GM21381 (cell line): ENCODE results near the gene MYO1B.
A peak's percentile ranks its signal among the peaks of the same experiment; 100 is the strongest.

Experiments used
- ATAC-seq: cut with Tn5 transposase; IDR thresholded peaks from one replicate; pipeline ENCODE4 v1.9.1; 2021; ENCODE audit warnings: mild to moderate bottlenecking, moderate library complexity; ENCODE audit not compliant: unreplicated experiment

MYO1B gene

DNA sequence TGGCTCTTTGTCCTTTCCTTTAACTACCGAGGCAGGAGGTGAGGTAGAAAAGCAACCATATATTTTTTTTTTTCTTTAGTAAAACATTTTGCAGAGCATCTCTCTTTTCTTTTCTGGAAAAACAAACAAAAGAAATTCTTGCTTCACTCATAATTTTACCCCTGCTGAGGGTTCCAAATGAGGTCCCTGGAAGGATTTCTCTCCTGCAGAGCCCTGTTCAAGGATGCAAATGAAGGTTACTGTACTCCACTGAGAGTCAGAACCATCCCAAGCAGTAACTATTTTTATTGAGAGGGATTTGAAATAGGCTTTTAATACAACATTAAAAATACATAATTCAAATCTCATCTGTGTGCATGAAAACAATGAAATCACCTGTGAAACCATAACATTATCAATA, 19.5 kb upstream of the MYO1B start:
- no peak for ATAC-seq

DNA sequence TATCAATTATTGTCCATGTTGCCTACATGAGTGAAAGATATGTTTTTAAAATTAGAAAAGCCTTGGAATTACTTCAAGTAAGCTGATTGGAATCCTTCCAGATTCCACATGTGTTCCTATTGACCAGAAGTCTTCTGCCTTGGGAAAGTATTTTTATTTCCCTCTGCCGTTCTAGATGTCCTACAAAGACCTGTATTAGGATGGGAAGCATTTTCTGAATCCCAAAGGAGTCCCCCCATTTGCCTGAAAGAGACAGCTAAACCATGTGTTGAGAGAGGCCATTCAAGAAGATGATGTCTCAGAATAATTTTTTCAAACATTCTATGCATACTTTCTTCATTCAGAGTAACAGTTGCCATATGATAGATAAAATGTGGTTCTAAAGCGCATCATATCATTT, 19.0 kb upstream of the MYO1B start:
- ATAC-seq = no peak

DNA sequence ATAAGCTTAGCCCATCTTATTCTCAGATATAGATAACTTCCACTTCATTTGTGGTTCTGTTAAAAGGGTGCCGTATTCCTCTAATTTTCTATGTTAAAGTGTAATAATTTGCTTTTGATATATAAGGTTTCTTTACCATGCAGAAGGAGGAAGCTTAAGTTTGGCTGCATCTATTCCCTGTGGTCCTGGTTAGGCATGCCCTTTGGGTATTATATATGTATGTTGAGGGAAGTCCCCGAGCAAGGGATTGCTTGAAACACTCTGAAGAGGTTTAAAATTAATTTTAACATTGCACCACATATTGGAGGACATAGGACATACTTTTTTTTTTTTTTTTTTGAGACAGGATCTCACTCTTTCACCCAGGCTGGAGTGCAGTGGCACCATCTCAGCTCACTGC, 16.9 kb upstream of the MYO1B start:
- no peak for ATAC-seq

DNA sequence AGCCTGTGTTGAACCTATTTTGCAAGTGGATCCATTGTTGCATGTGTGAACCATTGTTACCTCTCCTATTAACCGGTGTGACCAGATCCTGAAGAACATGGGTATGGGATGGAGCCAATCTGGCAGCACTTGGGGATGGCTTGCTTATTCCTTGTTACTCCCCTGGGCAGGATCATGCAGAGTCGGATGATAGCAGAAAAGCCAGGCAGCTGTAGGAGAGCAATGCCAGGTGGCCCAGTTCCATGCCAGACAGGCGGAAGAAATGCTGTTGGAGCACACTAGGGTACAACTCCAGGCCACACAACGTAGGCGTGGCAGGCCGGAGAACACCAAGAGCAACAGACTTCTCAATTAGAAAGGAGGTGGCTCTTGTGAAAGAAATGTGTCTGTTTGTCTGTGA, 16.3 kb upstream of the MYO1B start:
- ATAC-seq = no peak

DNA sequence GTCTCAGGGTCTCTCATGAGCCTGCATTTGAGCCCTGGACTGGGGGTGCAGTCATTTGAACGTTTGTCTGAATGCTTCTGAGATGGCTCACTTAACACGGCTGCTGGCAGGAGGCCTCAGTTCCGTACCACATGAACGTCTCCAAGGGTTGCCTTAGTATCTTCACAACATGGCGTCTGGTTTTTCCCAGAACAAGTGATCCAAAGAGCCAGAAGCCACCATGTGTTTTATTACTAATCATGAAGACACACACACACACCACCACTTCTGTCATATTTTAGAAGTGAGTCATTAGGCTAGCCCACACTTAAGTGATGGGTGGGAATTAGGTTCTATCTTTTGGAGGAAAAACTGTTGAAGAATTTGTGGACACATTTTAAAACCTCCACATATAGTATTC, 15.0 kb upstream of the MYO1B start:
- no peak for ATAC-seq

DNA sequence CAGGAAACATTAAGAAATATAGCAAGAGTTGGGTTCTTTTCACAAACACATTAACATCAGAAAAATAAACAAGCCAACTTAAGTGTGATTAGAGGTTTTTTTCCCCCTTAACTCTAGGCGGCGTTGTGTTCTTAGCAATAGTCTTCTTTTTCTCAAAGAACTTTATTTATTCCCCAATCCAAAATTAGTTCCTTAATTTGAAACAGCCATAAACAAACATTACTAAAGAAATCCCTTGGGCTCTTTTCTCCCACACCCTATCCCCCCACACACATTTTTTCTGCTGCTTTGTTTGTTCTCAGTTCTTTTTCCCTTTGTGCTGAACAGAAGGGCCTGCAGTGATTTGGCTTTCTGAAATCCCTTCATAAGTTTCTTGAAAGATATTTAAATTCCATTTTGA, 13.2 kb upstream of the MYO1B start:
- ATAC-seq = no peak

DNA sequence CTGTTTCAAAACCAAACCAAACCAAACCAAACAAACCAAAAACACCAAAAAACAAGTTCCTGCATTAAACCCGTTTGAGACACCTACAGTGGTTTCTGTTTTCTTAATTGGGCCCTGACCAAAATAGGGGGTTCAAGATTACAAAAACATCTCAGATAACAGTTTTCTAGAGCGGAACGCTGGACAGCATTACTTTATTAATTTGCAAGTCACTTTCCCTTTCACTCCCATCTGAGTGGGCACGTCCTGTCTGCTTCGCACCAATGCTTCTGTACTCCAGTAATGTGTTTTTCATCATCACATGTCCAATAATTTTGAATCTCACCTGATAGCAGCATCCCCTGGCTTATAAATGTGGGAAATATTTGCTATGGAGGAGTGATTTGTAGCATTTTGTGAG, 11.7 kb upstream of the MYO1B start:
- ATAC-seq = no peak

DNA sequence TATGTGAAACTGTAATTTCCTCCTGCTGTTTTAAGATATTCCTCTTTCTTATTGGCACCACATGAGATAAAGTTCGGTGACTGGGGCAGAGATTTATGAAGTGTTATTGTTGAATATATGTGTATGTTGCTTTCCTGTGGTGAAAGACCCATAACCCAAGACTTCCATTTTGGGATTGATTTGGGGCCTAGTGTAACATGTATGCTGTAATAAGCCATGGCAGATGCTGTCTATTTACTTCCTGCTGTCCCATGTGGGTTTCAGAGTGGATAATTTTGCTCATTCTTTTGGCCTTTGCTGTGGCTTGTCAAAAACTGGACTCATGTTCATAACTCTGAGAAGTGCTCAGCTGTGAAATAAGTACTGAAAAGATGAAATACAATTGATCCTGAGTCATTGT, 10.8 kb upstream of the MYO1B start:
- ATAC-seq = no peak

DNA sequence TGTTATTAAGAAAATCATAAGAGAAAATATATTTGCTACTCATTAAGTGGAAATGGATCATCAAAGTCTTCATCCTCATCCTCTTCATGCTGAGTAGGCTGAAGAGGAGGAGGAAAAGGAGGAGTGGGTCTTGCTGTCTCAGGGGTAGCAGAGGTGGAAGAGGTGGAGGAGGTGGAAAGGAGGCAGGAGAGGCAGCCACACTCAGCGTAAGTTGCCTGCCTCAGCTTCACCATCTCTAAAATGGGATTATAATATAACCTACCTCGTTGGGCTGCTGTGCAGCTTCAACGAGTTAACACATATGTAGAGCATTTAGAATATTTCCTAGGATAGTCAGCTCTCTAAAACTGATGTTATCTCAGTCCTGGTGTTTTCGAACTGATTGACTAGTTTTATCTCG, 4.3 kb upstream of the MYO1B start:
- no peak for ATAC-seq

DNA sequence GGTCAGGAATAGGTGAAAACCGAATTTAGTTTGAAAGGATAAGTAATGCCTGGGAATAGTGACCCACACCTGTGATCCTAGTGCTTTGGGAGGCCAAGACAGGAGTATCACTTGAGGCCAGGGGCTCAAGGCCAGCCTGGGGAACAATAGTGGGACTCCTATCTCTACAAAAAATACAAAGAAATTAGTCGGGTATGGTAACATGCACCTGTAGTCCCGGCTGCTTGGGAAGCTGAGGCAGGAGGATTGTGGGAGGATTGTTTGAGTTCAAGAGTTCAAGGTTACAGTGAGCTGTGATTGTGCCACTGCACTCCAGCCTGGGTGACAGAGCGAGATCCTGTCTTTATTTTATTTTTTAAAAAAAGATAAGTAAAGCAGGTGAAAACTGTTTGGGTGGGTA, 3.8 kb upstream of the MYO1B start:
- ATAC-seq = no peak

DNA sequence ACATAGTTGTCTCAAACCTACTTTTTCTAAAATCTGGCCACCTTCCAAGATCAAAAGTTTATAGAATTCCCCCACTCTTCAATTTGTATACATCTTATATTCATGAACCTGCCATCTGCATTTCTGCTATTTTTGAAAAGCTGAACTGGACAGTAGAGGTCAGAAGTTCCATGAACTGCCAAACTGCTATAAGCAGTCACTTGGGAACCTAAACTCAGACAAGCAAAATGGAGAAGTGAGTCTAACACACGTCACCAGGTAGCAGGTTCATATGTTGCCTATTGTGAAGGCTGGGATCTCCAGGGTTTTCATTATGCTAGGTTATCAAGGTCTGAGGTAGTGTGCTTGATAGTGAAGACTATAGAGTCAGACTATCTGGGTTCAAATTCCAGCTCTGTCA, 2.0 kb upstream of the MYO1B start:
- ATAC-seq = no peak

DNA sequence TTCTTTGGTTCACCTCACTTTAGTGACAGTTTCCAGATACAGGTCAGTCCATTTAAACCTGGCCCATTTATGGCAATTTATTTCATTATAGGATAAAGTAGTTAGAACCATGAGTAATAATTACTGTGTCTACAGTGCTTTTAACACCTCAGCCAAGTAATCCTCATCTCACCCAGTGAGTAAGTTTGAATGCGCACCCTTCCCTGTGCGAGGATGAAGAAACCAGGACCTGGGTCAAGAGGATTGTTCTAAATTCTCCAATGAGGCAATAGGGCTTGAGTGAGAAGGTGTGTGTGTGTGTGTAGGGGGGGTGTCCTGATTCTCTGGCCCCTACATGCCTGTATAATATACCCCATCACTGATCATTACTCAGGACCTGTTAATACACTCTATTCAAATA, 854 bp upstream of the MYO1B start:
- no peak for ATAC-seq

DNA sequence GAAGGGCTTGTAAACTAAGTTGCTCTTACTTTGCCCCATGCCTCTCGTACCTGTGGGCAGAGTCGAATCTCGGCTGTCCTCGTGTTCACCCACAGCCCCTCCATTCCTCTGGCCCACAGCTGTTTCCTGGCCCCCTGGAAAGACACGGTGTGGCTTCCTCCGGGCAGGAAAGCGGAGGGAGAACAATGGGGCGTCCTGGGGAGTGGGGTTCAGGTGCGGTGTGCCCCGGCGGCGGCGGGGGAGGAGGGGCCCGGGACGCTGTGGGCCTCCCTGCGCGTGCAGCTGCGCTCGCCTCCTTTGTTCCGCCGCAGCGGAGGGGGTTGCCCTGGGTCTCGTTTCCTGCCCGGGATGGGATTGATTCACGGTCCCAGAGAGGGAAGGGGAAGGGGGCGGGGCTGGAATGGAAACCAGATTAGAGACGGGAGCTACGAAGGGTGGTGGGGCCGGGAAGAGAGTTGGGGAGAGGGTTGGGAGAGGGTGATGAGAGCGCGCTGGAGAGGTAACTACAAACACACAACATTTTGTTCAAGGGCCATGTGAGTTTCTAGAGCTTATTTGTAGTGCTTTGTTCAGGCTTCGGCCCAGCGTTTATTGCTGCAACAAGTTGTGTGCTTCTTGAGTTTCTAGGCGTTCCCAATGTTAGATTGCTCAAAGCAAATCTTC, 796 bp downstream of the MYO1B start:
- ATAC-seq = peak; percentile 6

DNA sequence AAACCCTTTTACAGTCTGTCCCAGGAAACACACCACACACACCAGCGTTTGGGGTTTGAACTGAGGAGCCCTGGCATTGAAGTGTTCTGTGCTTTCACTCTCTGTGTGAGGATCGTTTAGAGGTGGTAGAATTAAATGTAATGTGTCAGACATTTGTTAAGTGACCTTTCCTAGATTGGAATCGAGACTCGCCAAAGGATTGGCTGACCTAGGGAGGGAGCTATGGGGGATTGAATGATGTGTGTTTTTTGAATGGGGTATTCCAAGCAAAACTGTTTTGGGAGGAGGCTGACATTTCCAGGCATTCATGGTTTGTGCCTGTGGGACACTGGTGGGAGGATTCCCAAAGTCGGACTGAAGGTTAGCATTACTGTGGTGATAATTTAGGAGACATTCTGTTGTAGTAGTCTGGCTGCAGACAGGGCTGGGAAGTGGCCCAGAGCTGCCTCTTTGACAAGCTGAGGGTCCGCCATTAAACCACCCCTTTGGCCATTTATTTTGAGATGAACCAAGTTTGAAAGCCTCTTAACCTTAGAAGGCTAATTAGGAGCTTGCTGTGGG, 1.7 kb downstream of the MYO1B start:
- ATAC-seq = no peak

DNA sequence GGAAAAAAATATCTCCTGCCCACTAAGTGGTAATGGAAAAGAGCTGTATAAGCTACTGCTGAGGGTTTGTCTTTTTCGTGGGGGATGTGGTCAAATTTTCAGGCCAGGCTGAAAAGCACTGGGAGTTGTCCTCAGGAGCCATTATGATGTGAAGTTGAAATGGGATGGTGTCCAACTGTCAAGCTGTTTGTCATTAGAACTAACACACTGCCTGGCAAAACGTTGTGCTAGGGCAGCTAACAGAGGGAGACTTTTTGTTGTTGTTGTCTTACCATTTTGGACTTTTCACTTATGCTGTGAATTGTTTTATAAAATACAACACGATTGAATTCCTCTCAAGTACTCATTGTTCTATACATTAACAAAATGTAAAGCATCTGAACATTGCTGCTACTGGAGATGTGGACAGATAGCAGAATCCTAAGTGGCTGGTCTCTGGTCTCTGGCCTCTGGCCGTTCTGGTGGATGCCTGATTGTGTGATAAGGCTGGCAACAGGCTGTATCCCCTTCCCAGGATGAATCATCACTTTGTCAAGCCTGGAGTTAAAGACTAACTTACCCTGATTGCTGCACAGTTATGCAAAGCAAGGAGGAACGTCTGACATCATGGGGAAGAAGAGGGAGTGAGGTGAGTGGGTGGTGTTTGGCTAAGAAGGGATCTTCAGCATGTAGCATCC, 2.3 kb downstream of the MYO1B start:
- ATAC-seq = peak; percentile 47

DNA sequence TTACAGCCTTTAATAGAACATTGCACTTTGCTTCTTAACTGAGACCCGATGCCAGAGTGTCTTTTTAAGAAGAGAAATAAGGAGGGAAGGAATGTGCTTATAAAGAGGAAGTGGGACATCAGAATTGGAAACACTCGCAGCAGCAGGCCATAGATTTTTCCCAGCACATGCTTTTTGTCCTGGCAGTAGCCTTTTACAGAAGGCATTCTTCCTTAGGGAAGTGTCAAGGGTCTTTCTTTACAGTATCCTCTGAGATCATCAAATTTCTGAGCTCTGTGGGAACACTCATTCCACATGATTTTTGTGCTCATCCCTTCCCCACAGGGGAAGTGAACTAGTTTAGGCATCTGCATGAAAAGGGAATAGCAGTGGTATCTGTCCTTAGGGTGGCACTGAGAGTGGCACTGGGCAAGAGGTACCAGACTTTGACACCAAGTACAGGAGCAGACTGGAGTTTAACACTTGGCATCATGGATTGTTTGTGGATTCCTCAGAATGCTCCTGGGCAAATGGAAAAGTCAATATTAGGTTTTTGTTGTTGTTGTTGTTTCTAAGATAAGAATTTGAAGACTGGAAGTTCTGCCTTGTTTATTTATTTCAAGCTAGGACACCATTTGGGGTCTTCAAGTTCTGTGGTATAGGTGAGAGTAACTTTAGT, 4.1 kb downstream of the MYO1B start:
- ATAC-seq = no peak

DNA sequence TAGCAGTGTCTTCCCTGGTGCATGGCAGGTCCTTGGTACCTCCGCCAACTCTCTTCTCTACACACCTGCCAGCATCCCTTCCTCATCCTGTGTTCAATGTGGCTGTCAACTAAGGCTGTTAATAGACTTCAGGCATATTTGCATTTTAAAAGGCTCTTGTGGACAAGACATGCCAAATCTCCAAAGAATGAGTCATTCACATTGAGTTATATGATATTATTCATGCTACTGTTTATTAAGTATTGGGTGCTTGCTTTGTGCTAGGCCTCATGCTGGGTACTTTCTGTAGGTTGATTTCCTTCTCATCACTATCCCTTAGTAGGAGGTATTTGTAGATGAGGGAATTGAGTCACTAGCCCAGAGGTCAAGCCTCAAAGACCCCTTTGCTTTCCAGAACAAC, 5.2 kb downstream of the MYO1B start:
- ATAC-seq = no peak

DNA sequence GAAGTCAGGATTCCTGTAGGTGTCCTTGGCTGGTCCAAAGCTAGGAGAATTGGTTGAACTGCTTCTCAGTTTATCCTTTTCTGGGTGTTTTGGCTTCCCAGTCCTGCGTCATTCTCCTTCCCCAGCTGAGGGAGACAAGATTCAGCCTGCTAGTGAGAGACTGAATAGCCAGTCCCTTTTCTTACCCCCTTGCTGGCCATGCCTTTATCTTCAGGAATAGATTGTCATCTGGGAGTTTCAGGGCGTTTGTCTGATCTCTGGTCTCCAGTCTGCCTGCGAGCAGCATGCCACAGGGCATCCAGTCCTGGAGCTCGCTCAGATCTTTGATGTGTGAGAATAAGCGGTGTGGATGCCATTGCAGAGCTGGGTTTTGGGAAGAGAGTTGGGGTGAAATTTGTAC, 5.8 kb downstream of the MYO1B start:
- ATAC-seq = no peak

DNA sequence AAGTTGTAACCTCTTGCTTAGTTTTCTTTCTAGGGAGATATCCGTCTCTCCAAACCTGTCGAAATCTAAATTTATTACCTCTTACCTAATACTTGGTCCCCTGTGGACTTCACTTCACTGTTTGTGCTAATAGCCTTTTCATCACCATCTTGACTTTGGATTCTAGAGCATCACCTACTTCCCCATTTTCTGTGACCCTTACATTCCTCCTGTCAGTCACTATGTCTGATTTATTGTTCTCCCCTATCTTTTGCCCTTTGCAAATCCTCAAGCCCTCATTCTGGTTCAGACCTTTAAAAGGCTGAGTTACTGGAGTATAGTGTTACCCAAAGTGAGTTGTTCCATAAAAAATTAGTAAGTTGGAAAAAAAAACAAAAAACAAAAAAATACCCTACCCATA, 7.5 kb downstream of the MYO1B start:
- no peak for ATAC-seq

DNA sequence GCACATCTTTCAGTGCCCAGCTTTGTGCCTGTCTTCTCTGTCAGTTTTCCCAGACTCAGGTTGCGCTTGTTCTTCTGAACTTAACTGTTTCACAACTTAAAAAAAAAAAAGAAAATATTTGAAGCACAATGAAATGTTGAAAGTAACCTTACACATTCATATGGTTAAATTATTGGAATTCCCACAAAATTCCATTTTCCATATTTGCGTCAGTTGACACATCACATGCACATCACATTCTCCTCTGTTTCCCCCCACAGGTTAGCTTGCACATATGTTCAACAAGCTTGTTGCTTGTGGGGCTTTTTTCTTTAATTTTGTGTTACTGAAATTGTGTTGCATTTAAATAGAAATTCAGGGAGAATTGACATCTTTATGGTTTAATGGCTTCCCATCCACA, 8.3 kb downstream of the MYO1B start:
- no peak for ATAC-seq

DNA sequence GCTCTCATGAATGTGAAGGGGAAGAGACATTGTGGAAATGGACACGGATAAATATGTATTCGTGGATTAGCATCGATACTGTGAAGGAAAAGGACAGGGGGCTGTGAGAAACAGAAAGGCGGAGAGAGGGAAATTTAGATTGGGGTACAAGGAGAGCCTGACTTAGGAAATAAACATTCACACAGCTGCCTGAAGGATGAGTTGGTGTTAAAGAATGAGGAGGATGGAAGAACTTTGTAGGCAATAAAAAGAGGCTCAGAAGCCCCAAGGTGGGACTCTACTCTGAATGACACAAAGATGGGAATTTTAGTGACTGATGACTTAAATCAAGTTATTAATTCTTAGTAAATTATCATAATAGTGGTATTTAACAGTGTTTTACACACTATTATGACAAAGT, 10.1 kb downstream of the MYO1B start:
- ATAC-seq = no peak

DNA sequence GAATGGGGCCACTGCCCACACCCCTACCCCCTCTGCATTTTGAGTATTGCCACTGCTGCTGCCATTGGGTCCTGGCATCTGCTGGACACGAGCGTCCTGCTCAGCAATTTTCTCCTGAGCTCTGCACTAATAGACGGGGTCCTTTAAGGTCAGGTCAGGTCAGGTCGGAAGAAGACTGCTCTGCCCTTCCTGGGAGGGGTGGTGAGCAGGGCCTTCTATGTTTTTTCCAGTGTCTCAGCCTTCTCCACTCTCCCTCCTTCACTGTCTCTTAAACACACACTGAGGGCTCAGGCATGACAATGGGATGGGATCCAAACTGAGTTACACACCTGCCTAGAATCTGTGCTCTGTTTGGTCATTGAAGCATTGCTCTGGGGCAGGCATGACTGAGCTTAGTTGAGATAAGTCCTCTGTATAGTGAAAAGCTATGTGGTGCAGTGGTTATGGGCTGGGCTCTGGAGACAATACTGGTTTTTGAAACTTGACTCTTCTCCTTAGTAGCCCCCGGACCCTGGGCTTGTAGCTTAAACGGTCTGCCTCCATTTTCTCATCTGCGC, 10.6 kb downstream of the MYO1B start:
- ATAC-seq = no peak
